Inferior parietal cortex (tissue), 1 donor: ENCODE measurements around the gene MCUB.
"Not testable (repeated sequence)": the region's sequence is repeated elsewhere in the genome, so short reads cannot be mapped to it uniquely, and the experiment has no call there.

Source experiments
- DNase-seq: peaks from one replicate; pipeline ENCODE4 v3.0.0-alpha.2; 2016; ENCODE audit errors: extremely low spot score

Gene MCUB

DNA sequence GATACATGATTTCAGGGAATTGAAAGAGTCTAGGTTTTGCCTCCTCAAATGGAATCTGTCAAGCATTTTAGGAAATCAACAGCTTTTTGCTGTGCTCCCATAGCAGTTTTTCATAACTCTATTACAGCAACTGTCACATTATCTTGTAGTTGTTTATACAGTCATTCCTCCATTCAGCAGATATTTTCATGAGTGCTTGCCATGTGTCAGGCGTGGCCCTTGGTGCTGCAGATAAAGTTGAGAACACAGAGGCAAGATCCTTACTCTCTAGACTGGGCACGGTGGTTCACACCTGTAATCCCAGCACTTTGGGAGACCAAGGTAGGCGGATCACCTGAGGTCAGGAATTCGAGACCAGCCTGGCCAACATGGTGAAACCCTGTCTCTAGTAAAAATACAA is 67.3 kb downstream of the MCUB start:
- no peak for DNase-seq

DNA sequence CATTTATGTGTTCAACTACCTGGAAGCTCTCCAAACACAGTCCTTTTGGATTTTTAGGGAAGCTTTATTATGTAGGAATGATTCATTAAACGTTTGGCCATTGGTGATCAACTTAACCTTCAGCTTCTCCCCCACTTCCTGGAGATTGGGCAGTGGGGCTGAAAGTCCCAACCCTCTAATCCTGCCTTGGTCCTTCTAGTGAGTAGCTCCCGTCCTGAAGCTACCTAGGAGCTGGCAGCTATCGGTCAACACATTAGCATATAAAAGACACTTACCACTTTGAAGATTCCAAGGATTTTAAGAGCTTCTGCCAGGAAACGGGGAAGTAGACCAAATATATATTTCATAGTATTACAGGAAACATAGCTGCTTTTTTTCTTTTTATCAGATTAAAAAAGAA is 69.7 kb downstream of the MCUB start:
- no peak for DNase-seq

DNA sequence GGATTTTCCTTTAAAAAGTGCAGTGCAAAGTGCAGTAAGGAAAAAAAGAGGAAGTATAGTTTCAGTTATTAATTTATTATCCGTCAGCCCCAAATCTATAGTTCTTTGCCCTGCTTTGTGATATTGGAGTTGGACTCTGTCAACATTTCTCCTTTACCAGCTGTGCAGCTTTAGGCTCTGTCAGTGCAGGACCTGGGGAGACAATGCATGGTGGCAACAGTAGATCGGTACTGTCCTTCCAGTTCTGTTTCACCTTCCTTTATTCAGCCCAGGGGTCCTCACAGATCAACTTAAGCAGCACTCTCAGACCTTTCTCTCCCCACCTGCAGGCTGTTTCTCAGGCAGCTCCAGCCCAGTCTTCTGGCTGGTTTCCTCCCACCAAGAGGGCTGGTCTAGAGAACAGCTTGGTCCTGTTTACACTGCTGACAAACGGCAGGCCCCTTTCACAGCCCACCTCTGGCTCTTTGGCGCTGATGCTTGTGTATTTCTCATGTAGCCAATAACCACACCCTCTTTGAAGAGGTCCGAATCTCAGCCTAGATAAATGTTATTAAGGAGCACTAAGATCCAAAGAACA is 71.6 kb downstream of the MCUB start:
- no peak for DNase-seq

DNA sequence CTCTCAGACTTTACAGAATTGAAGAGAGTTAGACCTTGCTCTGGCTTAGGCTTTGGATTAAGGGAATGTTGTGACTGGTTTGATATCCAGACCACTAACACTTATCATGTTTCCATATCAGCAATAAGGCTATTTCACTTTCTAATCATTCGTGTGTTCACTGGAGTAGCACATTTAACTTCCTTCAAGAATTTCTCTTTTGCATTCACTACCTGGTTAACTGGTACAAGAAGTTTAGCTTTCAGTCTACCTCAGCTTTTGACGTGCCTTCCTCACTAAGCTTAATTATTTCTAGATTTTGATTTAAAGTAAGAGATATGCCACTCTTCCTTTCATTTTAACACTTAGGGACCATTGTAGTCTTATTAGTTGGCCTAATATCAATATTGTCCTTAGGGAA is 80.6 kb downstream of the MCUB start:
- DNase-seq: no peak

DNA sequence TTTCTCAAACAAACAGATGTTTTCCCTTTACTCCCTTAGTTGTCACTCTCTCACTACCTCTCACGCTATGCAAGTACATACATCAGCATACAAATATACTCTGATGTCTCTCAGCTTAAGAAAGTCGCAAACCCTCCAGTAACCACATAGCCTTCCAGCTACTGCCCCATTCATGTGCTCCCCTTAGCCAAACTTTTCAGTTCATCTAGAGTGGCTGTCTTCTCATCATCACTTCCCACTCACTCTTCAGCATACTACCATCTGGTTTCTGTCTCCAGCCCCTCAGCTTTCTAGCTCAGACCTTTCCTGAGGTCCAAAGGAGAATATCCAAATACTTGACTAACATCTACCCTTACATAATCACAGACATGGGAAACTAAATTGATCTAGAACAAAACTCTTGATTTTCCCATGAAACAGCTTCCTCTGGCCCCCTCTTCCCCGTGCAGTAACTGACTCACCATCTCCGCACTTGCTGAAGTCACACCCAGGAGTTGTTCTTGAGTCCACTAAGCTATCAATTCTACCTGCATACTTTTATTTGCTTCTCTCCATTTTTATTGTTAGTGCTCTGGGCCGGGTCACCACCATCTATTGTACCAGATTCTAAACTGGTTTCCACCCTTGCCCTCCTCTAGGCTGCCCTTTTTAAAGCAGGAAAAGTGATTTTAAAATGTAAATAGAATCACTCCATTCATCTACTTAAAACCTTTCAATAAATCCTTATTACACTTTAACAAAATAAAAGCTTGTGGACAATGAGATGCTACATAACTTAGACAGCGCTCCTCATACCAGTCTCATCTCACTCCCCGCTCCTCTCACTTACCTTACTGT is 86.0 kb downstream of the MCUB start:
- DNase-seq: no peak

DNA sequence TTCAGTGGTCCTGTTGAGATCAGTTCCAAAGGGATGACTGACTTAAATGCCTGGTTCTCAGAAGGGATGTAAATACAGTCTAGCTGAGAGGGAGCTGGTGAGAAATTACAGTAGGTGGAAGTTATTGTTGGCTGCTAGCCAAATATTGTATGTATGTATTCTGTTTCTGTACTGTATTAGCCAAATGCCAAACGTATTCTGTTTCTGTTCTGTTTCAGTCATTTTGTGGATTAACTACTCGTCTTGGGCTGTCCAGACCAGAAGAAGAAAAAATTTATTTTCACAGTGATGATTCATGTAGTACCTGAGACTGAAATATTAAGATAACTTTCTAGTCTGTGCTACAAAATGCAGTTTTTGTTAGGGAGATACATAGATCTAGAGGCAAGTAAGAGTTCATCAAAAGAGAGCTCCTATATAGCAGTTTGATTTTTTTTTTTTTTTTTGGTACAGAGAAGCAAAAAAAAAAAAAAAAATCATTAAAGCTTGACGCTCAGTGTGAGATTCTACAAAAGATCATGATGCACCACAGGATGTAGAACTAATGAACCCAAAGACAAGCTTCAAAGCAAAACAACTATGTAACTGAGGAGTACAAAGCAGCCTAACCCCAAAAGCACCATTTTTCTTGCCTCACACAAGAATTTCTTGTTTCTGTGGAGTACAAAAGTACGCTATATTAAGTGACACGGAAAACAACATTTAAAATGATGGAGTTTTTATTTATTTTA is 88.4 kb downstream of the MCUB start:
- DNase-seq: no peak

DNA sequence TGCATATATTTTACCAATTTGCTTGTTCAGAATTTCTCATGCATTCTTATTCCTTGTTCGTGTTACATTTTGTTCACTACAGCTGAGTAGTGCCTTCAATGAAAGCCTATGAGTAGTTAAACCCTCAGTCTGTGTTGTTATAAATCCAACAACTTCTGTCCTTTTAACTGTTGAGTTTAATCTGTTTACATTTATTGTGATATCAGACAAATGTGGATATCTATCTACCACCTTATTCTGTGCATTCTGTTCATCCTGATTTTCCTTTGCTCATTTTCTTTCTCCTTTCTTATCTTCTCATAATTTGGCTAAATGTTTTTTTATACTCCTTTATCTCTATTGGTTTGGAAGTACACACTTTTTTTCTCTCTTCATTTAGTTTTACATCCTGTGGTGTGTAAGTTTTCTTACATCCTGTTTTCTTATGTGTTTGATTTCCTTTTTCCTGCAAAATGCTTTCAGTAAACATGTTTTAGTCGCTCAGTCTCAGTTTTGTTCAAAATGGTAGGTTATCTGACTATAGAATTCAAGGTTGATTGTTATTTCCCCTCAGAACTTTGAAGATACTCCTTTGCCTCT is 89.0 kb downstream of the MCUB start:
- no peak for DNase-seq

DNA sequence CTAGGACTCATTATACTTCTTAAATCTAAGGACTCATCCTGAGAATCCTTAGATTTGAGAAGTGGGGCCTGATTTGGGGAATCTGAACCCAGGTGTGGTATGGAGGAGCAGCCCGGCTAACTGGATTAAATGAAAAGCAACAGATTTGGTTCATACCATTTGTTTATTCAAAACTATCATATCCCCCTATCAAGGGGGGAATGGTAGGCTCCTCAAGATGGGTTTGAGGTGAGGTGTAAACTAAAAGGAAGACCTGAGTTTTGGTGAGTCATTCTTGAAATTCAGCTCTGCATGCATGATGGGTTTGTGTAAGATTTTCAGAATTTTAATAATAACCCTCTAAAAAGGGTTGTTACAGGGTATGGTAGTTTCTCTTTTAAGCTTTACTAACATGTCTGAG is 89.8 kb downstream of the MCUB start:
- DNase-seq: no peak

DNA sequence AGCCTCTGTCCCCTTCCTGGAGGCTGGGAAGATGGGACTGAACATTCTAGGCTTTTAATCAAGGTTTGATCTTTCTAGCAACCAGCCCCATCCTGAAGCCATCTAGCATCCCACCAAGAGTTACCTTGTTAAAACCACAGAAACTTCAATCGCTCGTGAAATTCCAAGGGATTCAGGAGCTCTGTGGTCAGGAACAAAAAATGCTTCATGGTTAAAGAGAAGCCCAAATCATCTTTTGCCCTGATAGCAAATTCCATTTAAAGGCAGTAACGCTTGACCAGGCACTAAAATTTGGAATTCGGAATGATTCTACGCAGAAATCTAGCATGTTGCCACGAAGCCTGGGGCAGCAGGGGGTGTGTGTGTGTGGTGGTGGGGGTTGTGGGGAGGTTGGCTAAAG is 95.3 kb downstream of the MCUB start:
- no peak for DNase-seq

DNA sequence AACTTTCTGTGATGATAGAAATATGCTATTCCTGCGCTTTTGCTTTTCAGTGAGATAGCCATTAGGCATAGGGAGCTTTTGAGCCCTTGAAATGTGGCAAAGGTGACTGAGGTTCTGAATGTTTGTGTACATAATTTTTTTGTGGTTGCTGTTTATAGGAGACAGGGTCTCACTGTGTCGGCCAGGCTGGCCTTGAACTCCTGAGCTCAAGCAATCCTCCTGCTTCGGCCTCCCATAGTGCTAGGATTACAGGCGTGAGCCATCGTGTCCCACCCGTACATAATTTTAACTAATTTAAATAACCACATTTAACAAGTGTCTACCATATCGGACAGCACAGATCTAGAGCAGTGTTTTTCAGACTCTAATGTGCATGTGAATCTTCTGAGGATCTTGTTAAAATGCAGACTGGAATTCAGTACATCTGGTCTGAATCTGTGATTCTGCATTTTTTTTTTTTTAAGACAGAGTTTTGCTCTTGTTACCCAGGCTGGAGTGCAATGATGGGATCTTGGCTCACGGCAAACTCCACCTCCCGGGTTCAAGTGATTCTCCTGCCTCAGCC is 97.9 kb downstream of the MCUB start:
- DNase-seq: no peak

DNA sequence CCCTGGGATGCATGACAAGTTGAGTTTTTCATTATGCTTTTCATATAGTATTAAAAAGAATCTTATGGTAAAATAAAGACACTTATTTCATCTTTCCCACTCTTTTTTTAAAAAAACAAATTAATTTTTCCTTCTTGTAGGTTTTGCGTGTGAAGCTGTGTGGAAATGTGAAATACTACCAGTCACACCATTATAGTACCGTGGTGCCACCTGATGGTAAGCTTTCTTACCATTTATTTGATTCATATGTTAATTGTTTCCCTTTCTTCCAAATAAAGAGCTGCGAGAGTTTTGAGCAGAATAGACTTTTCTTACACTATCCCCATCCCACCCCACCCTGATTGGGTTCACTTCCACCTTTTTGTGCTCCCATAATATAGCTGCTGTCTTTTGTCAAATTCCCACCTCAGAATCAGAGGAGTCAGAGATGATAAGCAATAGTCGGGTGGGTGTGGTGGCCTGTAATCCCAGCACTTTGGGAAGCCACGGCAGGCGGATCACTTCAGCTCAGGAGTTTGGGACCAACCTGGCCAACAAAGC is 98.9 kb downstream of the MCUB start:
- peak; percentile 28 for DNase-seq

DNA sequence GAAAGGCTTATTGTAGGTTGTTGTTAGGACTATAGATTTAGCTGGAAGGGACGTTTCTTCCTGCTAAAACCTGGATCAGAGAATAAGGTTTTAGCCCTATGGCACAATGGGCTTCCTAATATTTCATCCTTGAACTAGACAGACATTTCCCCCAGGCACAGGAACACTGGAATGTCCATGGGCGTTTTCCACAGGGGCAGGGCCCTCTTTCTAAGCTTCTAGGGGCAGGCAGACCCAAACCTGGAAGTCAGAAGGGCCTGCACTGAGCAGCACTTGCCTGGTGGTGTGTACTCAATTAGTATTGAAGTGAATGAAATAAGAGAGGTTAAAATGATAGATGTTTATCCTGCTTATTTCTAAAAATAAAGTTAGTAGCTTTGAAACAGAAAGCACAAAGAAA is 102.1 kb downstream of the MCUB start:
- no peak for DNase-seq

DNA sequence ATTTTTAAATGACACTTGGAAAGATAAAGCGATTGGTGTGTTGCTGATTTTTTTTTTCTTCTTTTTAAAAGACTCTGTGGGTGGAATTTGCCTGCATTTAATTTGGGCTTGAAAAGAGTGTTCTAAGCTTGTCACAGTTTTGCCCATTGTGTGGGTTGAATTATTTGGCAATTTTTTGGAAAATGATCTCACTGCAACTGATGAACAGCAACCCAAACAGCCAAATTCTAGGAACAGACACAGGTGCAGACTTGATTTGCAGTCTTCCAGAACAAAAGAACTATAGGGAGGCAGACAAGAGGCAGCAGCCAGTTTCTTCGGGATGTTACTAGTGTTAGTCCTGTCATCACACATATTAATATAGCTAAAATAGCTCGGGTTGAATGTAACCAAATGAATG is 102.7 kb downstream of the MCUB start:
- DNase-seq: peak; percentile 32

DNA sequence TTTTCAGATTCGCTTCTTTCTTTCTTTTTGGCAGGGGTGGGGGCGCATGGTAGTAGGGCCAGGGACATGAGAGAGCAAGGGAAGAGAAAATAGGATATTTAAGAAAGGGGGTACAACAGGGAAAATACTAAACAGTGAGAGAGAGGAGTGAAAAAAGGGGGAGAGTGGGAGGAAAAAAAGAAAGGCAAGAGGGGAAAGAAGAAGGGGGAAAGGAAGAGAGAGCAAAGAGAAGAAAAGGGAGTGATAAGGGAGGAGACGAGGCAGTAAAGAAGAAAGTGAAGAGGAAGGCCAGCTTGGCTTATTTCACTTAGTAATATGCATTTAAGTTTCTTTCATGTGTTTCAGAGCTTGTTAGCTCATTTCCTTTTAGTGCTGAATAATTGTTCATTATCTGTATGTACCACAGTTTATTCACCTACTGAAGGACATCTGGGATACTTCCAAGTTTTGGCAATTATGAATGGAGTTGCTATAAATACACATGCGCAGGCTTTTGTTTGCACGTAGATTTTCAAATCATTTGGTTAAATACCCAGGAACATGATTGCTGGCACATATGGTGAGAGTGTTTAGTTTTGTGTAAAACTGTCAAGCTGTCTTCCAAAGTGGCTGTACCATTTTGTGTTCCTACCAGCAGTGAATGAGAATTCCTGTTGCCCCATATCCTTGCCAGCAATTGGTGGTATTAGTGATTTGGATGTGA is 105.9 kb downstream of the MCUB start:
- DNase-seq: no peak

DNA sequence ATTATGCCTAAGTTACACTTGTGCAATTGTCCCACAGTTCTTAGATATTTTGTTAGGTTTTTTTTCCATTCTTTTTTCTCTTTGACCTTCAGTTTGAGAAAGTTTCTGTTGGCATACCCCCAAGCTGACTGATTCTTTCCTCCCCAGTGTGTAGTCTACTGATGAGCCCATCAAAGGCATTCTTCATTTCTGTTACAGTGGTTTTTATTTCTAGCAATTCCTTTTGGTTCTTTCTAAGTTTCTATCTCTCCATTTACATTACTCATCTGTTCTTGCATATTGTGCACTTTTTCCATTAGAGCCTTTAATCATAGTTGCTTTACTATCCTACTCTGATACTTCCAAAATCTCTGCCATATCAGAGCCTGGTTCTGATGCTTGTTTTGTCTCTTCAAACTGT is 111.3 kb downstream of the MCUB start:
- no peak for DNase-seq

DNA sequence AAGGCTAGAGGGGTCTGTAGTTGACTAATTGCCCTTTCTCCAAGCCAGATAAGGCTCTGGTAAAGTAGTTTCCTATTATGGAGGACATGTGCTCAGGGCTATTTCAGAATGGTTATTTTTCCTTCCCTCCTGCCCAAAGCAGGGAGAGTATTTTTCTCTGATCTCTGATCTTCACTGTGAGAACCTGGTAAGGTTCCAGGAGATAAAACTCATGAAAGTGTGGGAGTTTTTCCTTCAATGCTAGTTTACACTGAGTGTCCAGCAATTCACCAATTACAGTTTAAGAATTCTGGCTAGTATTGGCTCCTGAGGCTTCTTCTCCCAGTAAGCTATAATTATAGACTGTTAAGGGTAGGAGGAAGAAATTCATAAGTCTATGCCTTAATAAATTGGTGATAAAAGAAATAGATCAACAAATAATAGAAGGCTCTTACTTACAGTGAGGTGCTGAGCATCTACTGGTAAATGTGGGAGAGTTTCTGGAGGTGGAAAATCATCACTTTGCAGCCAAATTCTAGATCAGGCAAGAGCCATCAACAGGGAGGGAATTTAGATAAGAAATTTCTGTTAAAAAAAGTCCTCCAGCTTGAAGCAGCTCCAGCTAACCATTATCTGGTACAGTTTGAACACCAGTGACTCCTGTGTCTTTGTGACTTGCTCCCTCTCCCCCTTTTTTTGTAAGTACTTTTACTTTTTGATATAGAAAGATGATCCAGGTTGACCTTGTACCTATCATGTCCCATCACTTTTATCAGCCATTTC is 112.3 kb downstream of the MCUB start:
- no peak for DNase-seq

DNA sequence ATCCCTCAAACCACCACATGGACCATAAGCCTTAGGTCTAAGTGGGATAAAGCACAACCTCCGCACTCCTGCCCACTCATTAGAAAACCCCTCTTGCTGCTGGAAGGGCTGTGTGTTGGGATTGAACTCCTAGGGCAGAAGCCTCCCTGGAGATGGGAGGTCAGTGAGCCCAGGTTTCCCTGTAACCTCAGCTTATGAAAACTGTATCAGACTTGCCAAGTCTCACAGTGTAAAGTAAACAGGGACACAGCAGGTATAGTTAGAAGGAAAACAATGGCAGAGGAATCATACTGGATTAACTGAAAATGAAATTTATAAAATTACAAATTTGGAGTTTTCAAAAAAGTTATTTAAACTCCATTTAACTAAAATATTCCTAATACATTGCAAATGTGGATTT is 113.3 kb downstream of the MCUB start:
- DNase-seq: no peak

DNA sequence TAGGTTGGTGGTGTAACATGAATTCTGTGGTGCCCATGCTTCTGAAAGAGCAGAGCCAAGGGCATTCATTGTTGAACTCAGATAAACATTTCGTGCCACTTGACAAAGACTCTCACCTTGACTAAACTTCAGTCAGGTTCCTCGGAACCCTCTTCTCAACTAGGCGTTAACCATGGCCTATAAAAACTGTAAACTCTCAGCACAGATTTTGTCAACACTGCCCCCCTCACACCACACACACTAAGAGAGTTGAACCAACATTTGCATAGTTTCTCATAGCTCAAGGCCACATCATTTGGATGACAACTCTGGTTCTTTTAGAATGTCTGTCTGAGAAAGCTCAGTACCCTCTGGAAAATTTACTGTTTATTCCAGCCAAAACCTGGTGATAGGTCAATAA is 115.1 kb downstream of the MCUB start:
- DNase-seq: no peak

DNA sequence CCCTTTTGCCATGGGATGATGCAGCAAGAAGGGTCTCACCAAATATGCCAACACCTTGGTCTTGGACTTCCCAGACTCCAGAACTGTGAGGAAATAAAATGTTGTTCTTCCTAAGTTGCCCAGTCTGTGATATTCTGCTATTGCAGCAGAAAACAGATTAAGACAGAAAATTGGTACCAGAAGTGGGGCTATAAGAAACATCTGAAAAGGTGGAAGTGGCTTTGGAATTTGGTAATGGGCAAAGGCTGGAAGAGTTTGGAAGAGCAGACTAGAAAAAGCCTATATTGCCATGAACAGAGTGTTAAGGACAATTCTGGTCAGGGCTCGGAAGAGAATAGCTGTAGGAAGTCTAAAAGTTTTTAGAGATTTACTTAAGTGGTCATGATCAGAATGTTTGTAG is 115.8 kb downstream of the MCUB start:
- no peak for DNase-seq

DNA sequence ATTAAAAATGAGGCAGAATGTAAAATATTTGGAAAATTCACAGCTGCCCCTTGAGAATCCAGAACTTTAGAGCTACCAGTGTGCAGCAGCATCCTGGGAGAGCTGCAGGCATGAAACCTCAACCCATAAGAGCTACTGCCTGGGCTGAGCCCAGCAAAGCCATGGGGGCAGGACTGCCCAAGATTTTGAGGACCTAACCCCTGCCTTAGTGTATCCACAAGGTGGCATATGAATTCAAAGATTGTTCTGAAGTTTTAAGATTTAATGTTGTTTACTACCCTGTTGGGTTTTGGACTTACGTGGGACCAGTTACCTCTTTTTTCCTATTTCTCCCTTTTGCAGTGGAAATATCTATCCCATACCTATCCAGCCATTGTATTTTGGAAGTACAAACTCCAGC is 116.8 kb downstream of the MCUB start:
- DNase-seq: no peak

DNA sequence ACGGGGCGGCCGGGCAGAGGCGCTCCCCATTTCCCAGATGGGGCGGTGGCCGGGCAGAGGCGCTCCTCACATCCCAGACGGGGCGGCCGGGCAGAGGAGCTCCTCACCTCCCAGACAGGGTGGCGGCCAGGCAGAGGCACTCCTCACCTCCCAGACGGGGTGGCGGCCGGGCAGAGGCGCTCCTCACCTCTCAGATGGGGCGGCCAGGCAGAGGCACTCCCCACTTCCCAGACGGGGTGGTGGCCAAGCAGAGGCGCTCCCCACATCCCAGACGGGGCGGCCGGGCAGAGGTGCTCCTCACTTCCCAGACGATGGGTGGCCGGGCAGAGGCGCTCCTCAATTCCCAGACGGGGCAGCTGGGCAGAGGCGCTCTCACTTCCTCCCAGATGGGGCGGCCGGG is 118.4 kb downstream of the MCUB start:
- not testable (repeated sequence) for DNase-seq
